ENCODE measurements around the gene LSM4.
"Not testable (repeated sequence)": the region's sequence is repeated elsewhere in the genome, so short reads cannot be mapped to it uniquely, and the experiment has no call there.

The LSM4 gene

GRCh38 chr19:18340990-18341868 lies 18.4 kb upstream of the LSM4 start:
- DNase-seq (ENCODE audit: low spot score) = no peak

- no peak for DNase-seq (ENCODE audit: low spot score)
These were observed 17.5 kb upstream of the LSM4 start, which contains the start of gene PGPEP1 for GRCh38 chr19:18340190-18340989. Gene PGPEP1, plus strand, starts transcription at chr19:18340598. Its CDS starts 84 bp downstream, at chr19:18340682.

- no peak for DNase-seq (ENCODE audit: low spot score)
These were observed 16.8 kb upstream of the LSM4 start for GRCh38 chr19:18339723-18340122.

GRCh38 chr19:18338541-18338940 lies 15.7 kb upstream of the LSM4 start:
- no peak for DNase-seq (ENCODE audit: low spot score)

- DNase-seq (ENCODE audit: low spot score) = no peak
These were observed 13.2 kb upstream of the LSM4 start for GRCh38 chr19:18336121-18336520.

GRCh38 chr19:18333680-18334079 lies 10.8 kb upstream of the LSM4 start:
- no peak for DNase-seq (ENCODE audit: low spot score)

GRCh38 chr19:18332917-18333530 lies 10.1 kb upstream of the LSM4 start:
- no peak for DNase-seq (ENCODE audit: low spot score)

GRCh38 chr19:18330868-18331267 lies 8.0 kb upstream of the LSM4 start:
- no peak for DNase-seq (ENCODE audit: low spot score)

GRCh38 chr19:18329035-18329376 lies 6.1 kb upstream of the LSM4 start:
- no peak for DNase-seq (ENCODE audit: low spot score)

GRCh38 chr19:18328340-18329034 lies 5.6 kb upstream of the LSM4 start:
- DNase-seq (ENCODE audit: low spot score) = peak; percentile 99

- DNase-seq (ENCODE audit: low spot score) = no peak
These were observed 3.9 kb upstream of the LSM4 start for GRCh38 chr19:18326772-18327171.

- not testable (repeated sequence) for DNase-seq (ENCODE audit: low spot score)
These were observed 1.5 kb upstream of the LSM4 start for GRCh38 chr19:18324373-18324731.

- no peak for DNase-seq (ENCODE audit: low spot score)
These were observed 538 bp downstream of the LSM4 start for GRCh38 chr19:18322318-18322758.

- no peak for DNase-seq (ENCODE audit: low spot score)
These were observed 1.2 kb downstream of the LSM4 start for GRCh38 chr19:18321734-18322102.

GRCh38 chr19:18320865-18321733 lies 1.8 kb downstream of the LSM4 start:
- no peak for DNase-seq (ENCODE audit: low spot score)

GRCh38 chr19:18319591-18320135 lies 3.2 kb downstream of the LSM4 start:
- no peak for DNase-seq (ENCODE audit: low spot score)

GRCh38 chr19:18317961-18318800 lies 4.7 kb downstream of the LSM4 start:
- DNase-seq (ENCODE audit: low spot score) = no peak

GRCh38 chr19:18313398-18313797 lies 9.5 kb downstream of the LSM4 start:
- DNase-seq (ENCODE audit: low spot score) = no peak

- DNase-seq (ENCODE audit: low spot score) = no peak
These were observed 10.8 kb downstream of the LSM4 start for GRCh38 chr19:18312092-18312534.

Measured in COLO829 (cell line).